ENCODE data around the gene FOXA3.

FOXA3 gene

GRCh38 chr19:45876411-45877197, 12.5 kb downstream of the FOXA3 start:
- DNase-seq, result peak; percentile 42

GRCh38 chr19:45878043-45878794, 14.1 kb downstream of the FOXA3 start:
- no peak for DNase-seq

- no peak for DNase-seq
Measured at GRCh38 chr19:45879055-45879454, 14.9 kb downstream of the FOXA3 start.

GRCh38 chr19:45879971-45880370, 15.8 kb downstream of the FOXA3 start:
- DNase-seq, result no peak

- no peak for DNase-seq
Measured at GRCh38 chr19:45881082-45881908, 17.2 kb downstream of the FOXA3 start.

- DNase-seq, result no peak
Measured at GRCh38 chr19:45881909-45882528, 17.9 kb downstream of the FOXA3 start.

GRCh38 chr19:45882652-45883585, 18.8 kb downstream of the FOXA3 start:
- peak; percentile 94 for DNase-seq

- DNase-seq, result no peak
Measured at GRCh38 chr19:45883586-45883880, 19.4 kb downstream of the FOXA3 start.

- no peak for DNase-seq
Measured at GRCh38 chr19:45883881-45884681, 20.0 kb downstream of the FOXA3 start.

- DNase-seq, result peak; percentile 48
Measured at GRCh38 chr19:45884682-45885555, 20.8 kb downstream of the FOXA3 start.

GRCh38 chr19:45885556-45886426, 21.7 kb downstream of the FOXA3 start, which contains the start of gene IRF2BP1:
Gene IRF2BP1 (minus strand): TSS chr19:45886141. CDS start chr19:45885774, 367 bp downstream.
- peak; percentile 97 for DNase-seq

GRCh38 chr19:45886427-45887199, 22.5 kb downstream of the FOXA3 start:
- DNase-seq, result peak; percentile 97

GRCh38 chr19:45887200-45887710, 23.1 kb downstream of the FOXA3 start:
- DNase-seq, result no peak

- DNase-seq, result peak; percentile 73
Measured at GRCh38 chr19:45889210-45889885, 25.2 kb downstream of the FOXA3 start.

GRCh38 chr19:45890877-45891276, 26.8 kb downstream of the FOXA3 start:
- no peak for DNase-seq

GRCh38 chr19:45895519-45895972, 31.4 kb downstream of the FOXA3 start:
- DNase-seq, result no peak
